ENCODE results near the gene DNAAF5. TPM values are rescaled to one million over a fixed set of nuclear protein-coding genes. Genes with fewer than 3 reads are reported as not detected.
A peak's percentile ranks its signal among the peaks of the same experiment; 100 is the strongest.

DNAAF5 gene
- total RNA-seq, 1 donor from 2014 or later, result 22.8 TPM

GRCh38 chr7:816751-817671 lies 90.5 kb downstream of the DNAAF5 start:
- DNase-seq (no peak), ATAC-seq (no peak)
- intact Hi-C loops (cut with micrococcal nuclease), result no loop called here

GRCh38 chr7:818031-818699 lies 91.7 kb downstream of the DNAAF5 start:
- no peak for ATAC-seq
- DNase-seq, result no peak
- intact Hi-C loops (cut with micrococcal nuclease), result no loop called here

- DNase-seq, result no peak
- intact Hi-C loops (cut with micrococcal nuclease), result loop anchor here (10.0 kb wide), 1 partner anchor 54 kb away; the partner anchor contains the start of gene GET4
- no peak for ATAC-seq
These were observed 93.8 kb downstream of the DNAAF5 start for GRCh38 chr7:820341-820740.

GRCh38 chr7:821688-822087 lies 95.2 kb downstream of the DNAAF5 start:
- intact Hi-C loops (cut with micrococcal nuclease), result loop anchor here (10.0 kb wide), 1 partner anchor 53 kb away; the partner anchor contains the start of gene GET4
- ATAC-seq (peak; percentile 77), DNase-seq (no peak)

GRCh38 chr7:822692-823276 lies 96.3 kb downstream of the DNAAF5 start:
- intact Hi-C loops (cut with micrococcal nuclease), result loop anchor here (10.0 kb wide), 1 partner anchor 52 kb away; the partner anchor contains the start of gene GET4
- ATAC-seq (peak; percentile 7), DNase-seq (no peak)

- no peak for ATAC-seq
- intact Hi-C loops (cut with micrococcal nuclease), result loop anchor here (10.0 kb wide), 1 partner anchor 51 kb away; the partner anchor contains the start of gene GET4
- DNase-seq, result no peak
These were observed 97.2 kb downstream of the DNAAF5 start for GRCh38 chr7:823649-824048.

- intact Hi-C loops (cut with micrococcal nuclease), result loop anchor here (10.0 kb wide), 1 partner anchor 51 kb away; the partner anchor contains the start of gene GET4
- ATAC-seq (no peak), DNase-seq (no peak)
These were observed 97.6 kb downstream of the DNAAF5 start for GRCh38 chr7:824081-824480.

- DNase-seq (no peak), ATAC-seq (no peak)
- intact Hi-C loops (cut with micrococcal nuclease), result loop anchor here (10.0 kb wide), 1 partner anchor 50 kb away; the partner anchor contains the start of gene GET4
These were observed 98.2 kb downstream of the DNAAF5 start for GRCh38 chr7:824664-825063.

GRCh38 chr7:825386-825785 lies 98.9 kb downstream of the DNAAF5 start:
- intact Hi-C loops (cut with micrococcal nuclease), result loop anchor here (10.0 kb wide), 1 partner anchor 49 kb away; the partner anchor contains the start of gene GET4
- ATAC-seq (no peak), DNase-seq (no peak)

- intact Hi-C loops (cut with micrococcal nuclease), result loop anchor here (10.0 kb wide), 1 partner anchor 48 kb away; the partner anchor contains the start of gene GET4
- DNase-seq (no peak), ATAC-seq (no peak)
These were observed 99.9 kb downstream of the DNAAF5 start for GRCh38 chr7:826230-826917.

- intact Hi-C loops (cut with micrococcal nuclease), result loop anchor here (10.0 kb wide), 1 partner anchor 46 kb away; the partner anchor contains the start of gene GET4
- no peak for ATAC-seq
- DNase-seq, result no peak
These were observed 102.5 kb downstream of the DNAAF5 start for GRCh38 chr7:828793-829561.

- ATAC-seq (peak; percentile 16), DNase-seq (no peak)
- intact Hi-C loops (cut with micrococcal nuclease), result no loop called here
These were observed 103.6 kb downstream of the DNAAF5 start for GRCh38 chr7:830069-830468.

GRCh38 chr7:831596-832166 lies 105.2 kb downstream of the DNAAF5 start:
- intact Hi-C loops (cut with micrococcal nuclease), result no loop called here
- no peak for DNase-seq
- ATAC-seq, result peak; percentile 77

- peak; percentile 23 for ATAC-seq
- intact Hi-C loops (cut with micrococcal nuclease), result no loop called here
- DNase-seq, result no peak
These were observed 105.9 kb downstream of the DNAAF5 start, which contains the start of gene SUN1 for GRCh38 chr7:832167-832967. Gene SUN1, plus strand, starts transcription at chr7:832476. Its CDS starts 49 bp downstream, at chr7:832525.

- intact Hi-C loops (cut with micrococcal nuclease), result no loop called here
- ATAC-seq (no peak), DNase-seq (no peak)
These were observed 106.5 kb downstream of the DNAAF5 start for GRCh38 chr7:832968-833424.

- no peak for ATAC-seq
- intact Hi-C loops (cut with micrococcal nuclease), result no loop called here
- no peak for DNase-seq
These were observed 107.2 kb downstream of the DNAAF5 start for GRCh38 chr7:833601-834258.

Data from left ventricle myocardium superior (tissue), 1 donor.